ENCODE measurements around the gene CNTFR.

DNA sequence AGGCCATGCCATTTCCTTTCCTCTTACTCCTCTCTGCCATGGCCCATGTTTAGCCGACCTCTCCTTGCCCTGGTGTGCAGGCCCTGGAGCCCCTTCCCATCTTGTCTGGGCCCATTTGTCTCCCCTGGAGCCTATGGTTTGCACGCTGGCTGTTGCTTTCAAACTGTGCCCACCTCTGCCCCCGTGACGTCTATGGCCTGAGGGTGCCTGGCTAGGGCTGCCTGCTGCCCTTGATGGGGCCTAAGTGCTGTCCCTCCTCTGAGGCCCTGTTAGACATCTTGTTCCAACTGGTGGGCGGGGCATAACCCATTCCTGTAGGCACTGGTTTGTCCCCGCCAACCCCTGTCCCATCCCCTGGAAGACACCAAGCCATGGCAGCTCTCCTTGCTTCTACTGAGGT lies 44.0 kb downstream of the CNTFR start:
- TF ChIP-seq, protein P1, sequence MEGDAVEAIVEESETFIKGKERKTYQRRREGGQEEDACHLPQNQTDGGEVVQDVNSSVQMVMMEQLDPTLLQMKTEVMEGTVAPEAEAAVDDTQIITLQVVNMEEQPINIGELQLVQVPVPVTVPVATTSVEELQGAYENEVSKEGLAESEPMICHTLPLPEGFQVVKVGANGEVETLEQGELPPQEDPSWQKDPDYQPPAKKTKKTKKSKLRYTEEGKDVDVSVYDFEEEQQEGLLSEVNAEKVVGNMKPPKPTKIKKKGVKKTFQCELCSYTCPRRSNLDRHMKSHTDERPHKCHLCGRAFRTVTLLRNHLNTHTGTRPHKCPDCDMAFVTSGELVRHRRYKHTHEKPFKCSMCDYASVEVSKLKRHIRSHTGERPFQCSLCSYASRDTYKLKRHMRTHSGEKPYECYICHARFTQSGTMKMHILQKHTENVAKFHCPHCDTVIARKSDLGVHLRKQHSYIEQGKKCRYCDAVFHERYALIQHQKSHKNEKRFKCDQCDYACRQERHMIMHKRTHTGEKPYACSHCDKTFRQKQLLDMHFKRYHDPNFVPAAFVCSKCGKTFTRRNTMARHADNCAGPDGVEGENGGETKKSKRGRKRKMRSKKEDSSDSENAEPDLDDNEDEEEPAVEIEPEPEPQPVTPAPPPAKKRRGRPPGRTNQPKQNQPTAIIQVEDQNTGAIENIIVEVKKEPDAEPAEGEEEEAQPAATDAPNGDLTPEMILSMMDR (conservative IDR thresholded peaks at IDR 0.05; ENCODE audit: low read depth, low read length), result no peak
- TF ChIP-seq EZH2 (IDR thresholded peaks at IDR 0.05; ENCODE audit: borderline replicate concordance, low read depth, low read length, poor library complexity, severe bottlenecking), result no peak

All from A673 (cell line).